ENCODE data around the gene SRGAP1. TPM values are rescaled to one million over a fixed set of nuclear protein-coding genes. Genes with fewer than 3 reads are reported as not detected.

Gene SRGAP1
- total and polyA plus RNA-seq, 9 of the 15 experiments (the other 6 are each of a cell fraction or from before 2014, with no cell fraction given): 0.01 to 0.13 (median 0.04) TPM; not detected in 3

GRCh38 chr12:63966606-63966975 lies 122.1 kb downstream of the SRGAP1 start:
- Histone ChIP-seq H3K79me2 (ENCODE audit: control insufficient read depth, insufficient read depth, low read length) (no peaks in the 10 kb centered on the region), H4K20me1 (replicated peaks; ENCODE audit: control insufficient read depth, insufficient read depth, low read length) (no peaks in the 10 kb centered on the region), H3K9me1 (ENCODE audit: control insufficient read depth, insufficient read depth, low read length) (no peaks in the 10 kb centered on the region), H3K4me1 (replicated peaks in 1 of 2; ENCODE audit: control insufficient read depth in 2 of 2, insufficient read depth in 2 of 2, low read length in 2 of 2) (no peaks in the 10 kb centered on the region), H3K9me3 (replicated peaks; ENCODE audit: control insufficient read depth, insufficient read depth, low read depth, low read length) (no peaks in the 10 kb centered on the region), H3K27me3 (ENCODE audit: control insufficient read depth in 2 of 2, insufficient read depth in 2 of 2, low read length in 2 of 2) (peaks cover 0 to 7% of the 10 kb centered on the region in 2 experiments; a peak in 1 of 5 replicates), H3K9ac (ENCODE audit: insufficient read depth in 1 of 2, low read depth in 2 of 2, low read length in 2 of 2) (no peak overlapping the region), H3K27ac (ENCODE audit: extremely low read depth, low read depth, low read length) (no peak overlapping the region), H2AFZ (ENCODE audit: low read depth, low read length) (no peak overlapping the region), H3K36me3 (ENCODE audit: control insufficient read depth, insufficient read depth, low read length) (no peaks in the 10 kb centered on the region), H3K4me2 (ENCODE audit: insufficient read depth, low read length) (no peak overlapping the region), H3K4me3 (no peak overlapping the region)
- CTCF ChIA-PET (ENCODE audit: low intra/inter-chr PET ratio): no interaction called here
- POLR2A ChIA-PET: no interaction called here
- intact Hi-C loops (cut with micrococcal nuclease) (no loop called here), in situ Hi-C loops (cut with MboI) (no loop called here)
- BruUV-seq (replicated peaks): no TSS peak
- ATAC-seq (no peak), DNase-seq (ENCODE audit: extremely low read depth in 1 of 4, low spot score in 3 of 4) (no peak), FAIRE-seq (no peak)
- 0% methylated on average over 2 of the region's 2 CpGs for WGBS (ENCODE audit: insufficient coverage, low coverage, missing lambda C conversion rate)
- no peak for TF ChIP-seq ZNF318 (IDR thresholded peaks at IDR 0.05; ENCODE audit: borderline replicate concordance in 1 of 2, low read depth in 1 of 2)
- no peak for TF ChIP-seq BRF2 (IDR thresholded peaks at IDR 0.05; ENCODE audit: borderline replicate concordance, insufficient read depth, insufficient read length)
- TF ChIP-seq PURB (CRISPR knock-in tag; IDR thresholded peaks at IDR 0.05; ENCODE audit: low read depth): no peak
- TF ChIP-seq SFPQ (IDR thresholded peaks at IDR 0.05; ENCODE audit: low read depth, low read length): no peak
- TF ChIP-seq SREBF1 (IDR thresholded peaks at IDR 0.05; ENCODE audit: borderline replicate concordance, low read depth, low read length): no peak
- TF ChIP-seq ZBTB33 (CRISPR knock-in tag; IDR thresholded peaks at IDR 0.05): no peak
- no peak for TF ChIP-seq NR4A1 (CRISPR knock-in tag; IDR thresholded peaks at IDR 0.05)
- no peak for TF ChIP-seq NR4A1 (tag; IDR thresholded peaks at IDR 0.05)

All from K562 (cell line).